OCI-LY3 (cell line): Measurements from ENCODE around the gene ELMO2.

Source experiments
- CTCF ChIP-seq: fragments of 200-600, 300-600 bp; sonication (generic); IDR thresholded peaks from 2 replicates; pipeline ENCODE4 v1.5.1; 2014; ENCODE audit warnings: antibody characterized with exemption, low read length, low read depth
- EZH2phosphoT487 ChIP-seq: fragments of 200-600 bp; shearing (Covaris generic); IDR thresholded peaks from 2 replicates; pipeline ENCODE4 v1.6.1; 2018; ENCODE audit warnings: antibody characterized with exemption, mixed run types, low read depth

DNA sequence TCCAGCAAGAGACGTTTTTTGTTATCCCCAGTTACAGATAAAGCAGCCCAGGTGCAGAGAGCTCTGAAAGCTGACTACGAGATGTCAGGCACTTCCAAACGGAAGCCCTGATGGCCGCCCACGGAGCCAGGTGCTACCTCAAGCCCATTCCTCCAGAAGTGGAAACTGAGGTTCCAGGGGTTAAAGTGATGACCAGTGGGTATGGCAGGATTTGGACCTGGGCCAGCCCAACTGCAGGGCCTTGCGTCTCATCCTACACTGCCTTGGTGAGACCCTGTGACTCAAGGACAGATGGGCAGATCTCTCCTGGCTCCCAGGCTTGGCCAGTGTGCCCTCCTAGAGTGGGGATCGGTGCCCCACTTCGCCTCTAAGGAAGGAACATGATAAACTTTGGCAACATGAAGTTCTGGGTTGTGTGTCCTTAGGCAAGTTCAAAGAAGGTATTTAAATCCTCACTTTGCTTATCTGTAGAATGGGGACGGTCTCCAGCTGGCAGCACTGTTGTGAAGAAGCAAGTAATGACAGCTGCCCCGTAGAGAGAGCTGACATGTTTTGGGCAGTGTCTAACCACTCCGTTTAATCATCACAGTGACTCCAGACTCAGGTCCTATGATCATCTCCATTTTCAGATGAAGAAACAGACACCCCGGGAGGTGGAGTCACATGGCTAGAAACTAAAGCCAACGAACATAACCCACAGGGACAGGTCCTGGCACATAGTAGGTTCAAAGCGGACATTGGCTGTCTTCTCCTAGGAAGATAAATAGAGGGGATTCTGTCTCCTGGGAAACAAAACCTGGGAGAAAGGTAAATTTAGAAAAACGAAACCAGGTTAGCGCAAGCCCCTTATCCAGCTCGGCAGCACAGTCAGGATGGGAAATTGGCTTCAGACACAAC, 63.7 kb downstream of the ELMO2 start:
- TF ChIP-seq CTCF (no peak), EZH2phosphoT487 (no peak)
